Measurements from ENCODE around the gene JCHAIN.

The JCHAIN gene

GRCh38 chr4:70637239-70637913 is 28.9 kb downstream of the JCHAIN start:
- no peak for DNase-seq (ENCODE audit: low read depth)

- DNase-seq (ENCODE audit: low read depth) = no peak
Observed at GRCh38 chr4:70634482-70634881, 31.8 kb downstream of the JCHAIN start.

DNA sequence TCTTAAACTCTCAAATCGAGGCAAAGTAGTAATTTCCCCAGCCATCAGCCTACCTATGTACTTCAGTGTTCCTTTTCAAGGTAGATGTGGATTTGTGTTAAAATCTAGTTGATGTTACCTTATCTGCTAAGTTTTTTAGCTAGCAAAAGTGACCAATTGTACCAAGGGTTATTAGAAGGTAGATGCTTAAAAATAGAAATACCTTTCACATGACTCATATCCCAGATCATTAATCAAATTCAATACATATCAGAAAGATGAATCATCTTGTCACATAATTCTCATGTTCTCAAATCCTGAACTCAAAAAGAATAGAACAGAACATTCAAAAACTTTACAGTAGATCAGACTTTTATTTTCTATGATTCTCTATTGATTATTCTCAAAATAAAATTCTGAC is 34.3 kb downstream of the JCHAIN start:
- no peak for DNase-seq (ENCODE audit: low read depth)

DNA sequence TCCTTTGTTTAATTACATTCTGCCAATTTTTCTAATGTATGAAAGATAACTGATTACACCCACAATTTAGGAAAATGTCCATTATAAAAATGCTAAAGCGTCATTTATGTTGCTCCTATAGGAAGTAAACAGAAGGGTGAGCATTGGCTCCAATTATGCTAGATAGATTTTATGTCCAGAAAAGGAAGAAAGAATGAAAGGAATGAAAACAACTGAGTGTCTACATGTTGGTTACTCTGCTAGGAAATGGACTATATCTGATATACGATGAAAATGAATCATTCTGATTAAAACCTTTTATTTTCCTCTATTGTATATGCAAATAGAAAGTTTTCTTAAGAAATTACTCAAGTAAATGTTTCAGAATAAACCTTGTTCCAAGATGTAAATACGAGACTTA is 36.1 kb downstream of the JCHAIN start:
- no peak for DNase-seq (ENCODE audit: low read depth)

GRCh38 chr4:70629469-70630090 is 36.7 kb downstream of the JCHAIN start:
- no peak for DNase-seq (ENCODE audit: low read depth)

- DNase-seq (ENCODE audit: low read depth) = no peak
Observed at GRCh38 chr4:70628444-70628843, 37.9 kb downstream of the JCHAIN start, which contains the start of gene ENAM. Gene ENAM, plus strand, starts transcription at chr4:70628744. Its CDS starts 757 bp downstream, at chr4:70629501.

DNA sequence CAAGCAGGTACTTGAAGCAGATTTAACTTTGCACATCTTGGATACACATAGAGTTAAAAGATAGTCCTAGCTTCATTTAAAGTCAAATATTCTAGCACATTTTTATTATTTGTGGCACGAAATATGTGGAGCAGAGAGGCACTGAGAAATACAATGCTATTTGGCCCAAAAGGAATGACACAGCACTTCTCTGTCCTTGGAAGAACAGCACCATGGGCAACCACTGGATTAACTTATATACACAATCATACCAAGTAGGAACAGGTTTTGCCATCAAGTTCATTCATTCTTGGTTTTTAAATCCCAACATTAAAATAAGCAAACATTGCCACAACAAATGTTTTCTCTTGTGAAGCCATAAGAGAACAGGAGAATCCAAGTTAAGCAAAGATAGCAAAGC is 38.7 kb downstream of the JCHAIN start:
- no peak for DNase-seq (ENCODE audit: low read depth)

- no peak for DNase-seq (ENCODE audit: low read depth)
Observed at GRCh38 chr4:70624226-70624793, 42.0 kb downstream of the JCHAIN start.

- DNase-seq (ENCODE audit: low read depth) = no peak
Observed at GRCh38 chr4:70623323-70623722, 43.0 kb downstream of the JCHAIN start.

- DNase-seq (ENCODE audit: low read depth) = no peak
Observed at GRCh38 chr4:70619778-70620177, 46.5 kb downstream of the JCHAIN start.

DNA sequence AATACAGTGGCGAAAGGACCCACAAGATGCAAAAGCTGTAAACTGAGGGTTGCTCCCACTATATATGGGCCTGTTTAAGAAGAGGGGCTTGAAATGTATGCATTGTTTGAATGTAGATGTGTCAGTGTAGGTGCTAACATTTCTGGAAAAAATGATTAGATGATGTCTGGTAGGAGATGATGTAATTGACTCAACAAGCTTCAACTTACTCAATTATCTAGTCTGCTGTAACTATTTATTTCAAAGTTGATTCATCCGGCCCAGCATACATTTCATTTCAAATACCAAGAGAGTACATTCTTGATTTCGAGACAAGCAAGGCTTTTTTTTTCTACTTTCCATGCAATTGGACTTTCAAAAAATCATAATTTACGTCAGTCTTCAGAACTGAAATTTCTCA is 47.0 kb downstream of the JCHAIN start:
- DNase-seq (ENCODE audit: low read depth) = no peak

DNA sequence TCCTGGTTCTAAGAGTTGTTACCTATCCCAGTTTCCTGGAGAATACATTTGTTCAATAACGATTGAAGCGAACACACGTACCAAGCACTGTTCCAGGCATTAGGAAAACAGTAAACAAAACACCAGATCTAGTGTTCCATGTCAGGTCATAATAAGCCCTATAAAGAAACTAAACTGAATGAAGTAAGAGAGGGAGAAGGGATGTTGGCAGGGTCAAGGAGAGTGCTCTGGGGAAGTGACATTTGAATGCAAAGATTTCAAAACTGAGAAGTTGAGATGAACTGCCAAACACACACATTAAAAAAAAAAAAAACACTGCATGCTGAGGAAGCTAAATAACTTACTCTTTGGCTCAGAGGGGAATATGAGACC is 52.1 kb downstream of the JCHAIN start:
- no peak for DNase-seq (ENCODE audit: low read depth)

- no peak for DNase-seq (ENCODE audit: low read depth)
Observed at GRCh38 chr4:70613306-70614183, 52.8 kb downstream of the JCHAIN start.

- DNase-seq (ENCODE audit: low read depth) = no peak
Observed at GRCh38 chr4:70608324-70608723, 58.0 kb downstream of the JCHAIN start.

- no peak for DNase-seq (ENCODE audit: low read depth)
Observed at GRCh38 chr4:70607334-70607853, 58.9 kb downstream of the JCHAIN start.

- no peak for DNase-seq (ENCODE audit: low read depth)
Observed at GRCh38 chr4:70606459-70606858, 59.8 kb downstream of the JCHAIN start.

Data from activated T-helper 9 cell treated with anti-CD3 and anti-CD28 coated beads, Interleukin-2, amount 50 U/mL, for 16 hours (primary cell).